NCI-H2171 (cell line): Measurements from ENCODE around the gene N4BP2L2.
"Not testable (repeated sequence)": the region's sequence is repeated elsewhere in the genome, so short reads cannot be mapped to it uniquely, and the experiment has no call there.

Source experiments
- DNase-seq: peaks from one replicate; lab custom pipeline; 2025; lab: John Stamatoyannopoulos, UW

N4BP2L2 gene

DNA sequence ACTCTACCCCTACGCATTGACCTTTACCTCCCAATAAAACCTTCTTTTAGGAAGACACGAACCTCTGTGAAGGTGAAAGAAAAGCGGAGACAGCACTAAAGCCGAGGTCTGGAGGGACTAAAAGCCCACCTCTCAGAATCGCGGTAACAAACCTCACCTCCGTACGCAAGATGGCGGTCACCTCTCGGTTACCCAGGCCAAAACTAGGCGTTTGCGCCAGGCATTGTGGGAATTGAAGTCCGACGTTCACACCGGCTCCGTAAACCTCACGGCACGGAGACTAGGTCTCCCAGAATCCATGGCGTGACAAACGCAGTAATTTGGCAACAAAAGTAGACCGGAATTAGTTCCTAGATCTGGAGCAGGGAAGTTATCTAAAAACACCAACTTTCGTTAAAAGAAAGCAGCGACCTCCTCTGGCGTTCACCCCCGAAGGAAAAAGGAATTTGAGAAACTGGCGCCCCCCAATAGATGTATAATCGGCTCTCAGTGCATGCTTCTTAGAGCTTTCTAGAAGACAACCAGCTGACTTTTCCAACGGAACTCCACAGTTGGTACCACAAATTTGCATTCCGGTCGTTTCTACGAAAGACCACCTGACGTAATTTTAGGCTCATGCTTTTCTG, at the start of gene N4BP2L2:
Gene N4BP2L2 (minus strand): TSS at position 175 of the 626 bp plus-strand sequence. CDS start 1,768 bp downstream, outside the sequence.
- DNase-seq, result peak; percentile 72

GRCh38 chr13:32587811-32588170, 49.2 kb upstream of the N4BP2L2 start:
- no peak for DNase-seq

- DNase-seq, result peak; percentile 26
Observed at GRCh38 chr13:32587011-32587810, 48.6 kb upstream of the N4BP2L2 start.

DNA sequence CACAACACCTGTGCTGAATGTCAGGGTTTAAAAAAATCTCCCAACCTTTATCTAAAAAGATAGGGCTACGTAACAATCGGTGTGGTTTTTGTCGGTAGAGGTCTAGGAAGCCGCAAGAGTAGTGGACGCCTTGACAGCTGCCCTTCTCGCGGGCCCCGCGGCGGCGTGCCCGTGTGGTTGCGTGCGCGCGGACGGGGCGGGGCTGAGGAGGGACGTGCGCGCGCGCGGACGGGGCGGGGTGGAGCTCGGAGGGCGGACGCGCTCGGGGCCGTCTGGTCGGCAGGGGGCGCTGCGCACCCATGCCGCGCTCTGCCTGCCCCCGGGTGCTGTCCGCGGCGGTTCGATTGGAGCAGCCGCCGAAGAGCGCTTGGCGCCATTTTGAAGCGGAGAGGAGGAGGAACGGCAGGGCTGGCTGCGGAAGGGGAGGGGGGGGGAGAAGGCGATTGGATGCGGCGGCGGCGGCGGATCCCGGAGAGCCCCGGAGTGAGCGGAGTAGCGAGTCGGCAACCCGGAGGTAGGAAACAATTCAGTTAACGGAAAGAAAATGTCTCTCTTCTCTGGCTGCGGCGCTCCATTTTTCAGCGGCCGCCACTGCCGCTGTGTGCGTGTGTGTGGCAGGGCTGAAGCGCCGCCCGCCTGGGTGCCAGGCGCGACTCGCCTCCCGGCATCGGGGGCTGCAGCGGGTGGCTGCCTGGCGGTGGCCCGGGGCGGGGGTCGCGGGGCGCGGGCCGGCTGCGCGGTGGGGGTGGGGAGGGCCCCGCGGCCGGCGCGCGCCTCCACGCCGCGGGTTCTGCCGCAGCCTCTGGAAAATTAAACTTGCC, 47.7 kb upstream of the N4BP2L2 start, which contains the start of gene PDS5B:
Gene PDS5B (plus strand): TSS at position 373 of the 821 bp plus-strand sequence. CDS start 62,321 bp downstream, outside the sequence.
- peak; percentile 79 for DNase-seq

DNA sequence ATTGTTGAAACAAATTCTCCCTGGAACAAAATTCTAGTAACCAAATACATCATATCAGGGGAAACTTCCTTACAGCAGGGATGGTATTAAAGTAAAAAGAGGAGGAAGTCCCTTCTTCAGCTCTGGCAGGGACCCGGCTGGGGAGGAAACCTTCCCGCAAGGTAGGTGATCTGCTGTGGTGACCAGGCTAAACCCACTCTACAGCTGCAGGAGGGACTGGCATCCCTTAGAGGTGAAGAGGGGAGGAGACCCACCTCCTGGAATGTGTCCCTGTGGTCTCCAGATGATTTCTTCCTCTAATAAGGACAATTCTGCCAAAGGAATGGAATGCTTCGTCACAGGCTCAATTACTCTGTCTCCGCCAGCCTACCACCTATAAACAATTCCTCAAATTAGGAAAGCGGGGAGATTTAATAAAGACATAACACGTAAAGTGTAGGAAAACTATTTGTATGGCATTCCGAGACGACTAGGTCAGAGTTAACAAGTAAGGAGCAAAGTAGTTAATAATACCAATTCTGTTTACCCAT, 47.0 kb upstream of the N4BP2L2 start:
- DNase-seq, result no peak

GRCh38 chr13:32582991-32583390, 44.4 kb upstream of the N4BP2L2 start:
- no peak for DNase-seq

GRCh38 chr13:32582281-32582680, 43.7 kb upstream of the N4BP2L2 start:
- no peak for DNase-seq

DNA sequence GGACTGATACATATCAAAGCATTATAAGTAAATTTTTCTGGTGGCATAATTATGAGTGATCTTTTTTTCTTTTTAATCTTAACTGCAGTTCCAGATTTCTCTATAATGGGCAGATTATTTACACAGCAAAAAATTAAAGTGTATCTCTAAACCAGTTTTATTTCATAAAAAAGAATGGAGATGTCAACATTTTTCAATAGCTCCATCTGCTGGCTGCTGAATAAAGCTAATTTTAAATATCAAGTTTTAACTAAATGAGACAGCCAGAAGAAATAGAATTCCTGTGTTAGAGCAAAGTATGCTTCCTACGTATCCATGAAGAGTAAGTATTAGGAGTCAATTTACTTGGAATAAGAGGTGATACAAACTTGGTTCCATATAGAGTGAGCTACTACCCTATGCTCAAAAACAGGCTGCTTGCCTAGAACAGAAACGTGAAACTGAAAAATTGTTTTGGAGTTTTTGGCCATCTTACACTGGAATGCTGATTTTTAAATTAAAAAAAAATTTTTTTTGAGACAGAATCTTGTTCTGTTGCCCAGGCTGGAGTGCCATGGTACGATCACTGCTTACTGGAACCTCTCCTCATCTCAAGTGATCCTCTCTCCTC, 42.7 kb upstream of the N4BP2L2 start:
- DNase-seq, result no peak

- DNase-seq, result no peak
Observed at GRCh38 chr13:32577032-32577431, 38.4 kb upstream of the N4BP2L2 start.

DNA sequence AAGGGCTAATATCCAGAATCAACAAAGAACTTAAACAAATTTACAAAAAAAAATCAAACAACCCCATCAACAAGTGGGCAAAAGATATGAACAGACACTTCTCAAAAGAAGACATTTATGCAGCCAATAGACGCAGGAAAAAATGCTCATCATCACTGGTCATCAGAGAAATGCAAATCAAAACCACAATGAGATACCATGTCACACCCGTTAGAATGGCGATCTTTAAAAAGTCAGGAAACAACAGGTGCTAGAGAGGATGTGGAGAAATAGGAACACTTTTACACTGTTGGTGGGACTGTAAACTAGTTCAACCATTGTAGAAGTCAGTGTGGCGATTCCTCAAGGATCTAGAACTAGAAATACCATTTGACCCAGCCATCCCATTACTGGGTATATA, 37.1 kb upstream of the N4BP2L2 start:
- not testable (repeated sequence) for DNase-seq

DNA sequence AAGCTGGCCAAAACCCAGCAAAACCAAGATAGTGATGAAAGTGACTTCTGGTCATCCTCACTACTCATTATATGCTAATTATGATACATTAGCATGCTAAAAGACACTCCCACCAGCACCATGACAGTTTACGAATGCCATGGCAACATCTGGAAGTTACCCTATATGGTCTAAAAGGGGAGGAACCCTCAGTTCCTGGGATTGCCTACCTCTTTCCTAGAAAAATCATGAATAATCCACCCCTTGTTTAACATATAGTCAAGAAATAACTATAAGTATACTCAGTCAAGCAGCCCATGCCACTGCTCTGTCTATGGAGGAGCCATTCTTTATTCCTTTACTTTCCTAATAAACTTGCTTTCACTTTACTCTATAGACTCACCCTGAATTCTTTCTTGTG, 22.2 kb upstream of the N4BP2L2 start:
- DNase-seq, result not testable (repeated sequence)

- no peak for DNase-seq
Observed at GRCh38 chr13:32555613-32556012, 17.0 kb upstream of the N4BP2L2 start.

GRCh38 chr13:32553720-32554119, 15.1 kb upstream of the N4BP2L2 start:
- no peak for DNase-seq

DNA sequence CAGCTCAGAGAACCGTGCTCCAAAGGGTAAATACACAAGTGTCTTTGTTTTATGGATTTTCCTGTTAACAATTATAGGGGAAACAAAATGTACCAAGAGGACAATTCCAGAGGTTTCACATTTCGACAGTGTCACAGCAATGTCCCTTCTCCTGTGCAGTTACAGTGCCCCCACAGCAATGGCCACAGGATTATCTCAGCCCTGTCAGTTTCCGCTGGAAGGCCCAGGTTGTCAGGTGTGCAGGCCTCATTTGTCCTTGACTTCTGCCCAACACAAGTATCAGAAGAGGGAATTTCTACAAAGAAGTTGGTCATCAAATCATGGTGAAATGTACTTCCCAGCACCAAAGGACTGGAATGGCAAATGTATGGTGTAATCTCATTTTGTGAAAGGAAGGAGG, 11.2 kb upstream of the N4BP2L2 start:
- no peak for DNase-seq

- no peak for DNase-seq
Observed at GRCh38 chr13:32548837-32549236, 10.2 kb upstream of the N4BP2L2 start.

- DNase-seq, result no peak
Observed at GRCh38 chr13:32545083-32545482, 6.5 kb upstream of the N4BP2L2 start.

DNA sequence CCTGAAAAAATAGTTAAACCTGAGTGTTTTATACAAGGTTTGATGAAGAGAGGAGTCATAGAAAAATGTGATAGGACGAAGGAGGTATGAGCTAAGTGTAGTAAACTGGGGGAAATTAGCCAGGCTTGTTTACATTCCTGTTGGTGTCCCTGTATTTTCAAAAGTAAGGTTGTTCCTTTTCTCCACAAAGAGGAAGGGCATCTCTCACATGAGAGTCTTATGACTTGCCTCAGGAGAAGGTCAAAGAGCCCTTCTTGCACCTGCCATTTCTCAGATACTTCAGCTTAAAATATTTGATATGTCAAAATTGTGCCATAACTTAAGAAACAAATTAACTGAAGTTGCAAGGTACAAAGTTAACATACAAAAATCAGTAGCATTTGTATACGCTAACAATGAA, 3.6 kb upstream of the N4BP2L2 start:
- DNase-seq, result no peak

- DNase-seq, result no peak
Observed at GRCh38 chr13:32538143-32538620, 413 bp downstream of the N4BP2L2 start.

GRCh38 chr13:32537580-32538142, 934 bp downstream of the N4BP2L2 start:
- DNase-seq, result no peak

DNA sequence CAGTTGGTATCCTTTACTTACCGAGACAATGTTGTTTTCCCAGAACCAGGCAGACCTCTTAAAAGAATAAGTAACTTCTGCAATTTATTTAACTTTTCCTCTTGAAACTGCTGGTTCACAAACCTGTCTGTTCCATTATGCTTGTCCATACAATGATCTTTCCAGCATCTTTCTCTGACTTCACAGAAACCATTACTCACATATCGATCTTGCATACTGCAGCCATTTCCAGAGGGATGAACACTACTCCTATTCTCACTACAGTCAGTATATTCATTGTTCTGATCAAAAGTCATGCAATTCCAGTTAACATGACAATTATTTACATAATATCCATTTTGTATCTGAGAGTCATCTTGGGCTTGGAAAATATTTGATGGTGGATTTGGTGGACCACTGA, 2.8 kb downstream of the N4BP2L2 start:
- DNase-seq, result no peak

GRCh38 chr13:32535115-32535514, 3.5 kb downstream of the N4BP2L2 start:
- DNase-seq, result no peak
